ENCODE measurements around the gene AP4E1.
"Not testable (repeated sequence)": the region's sequence is repeated elsewhere in the genome, so short reads cannot be mapped to it uniquely, and the experiment has no call there.

The AP4E1 gene

DNA sequence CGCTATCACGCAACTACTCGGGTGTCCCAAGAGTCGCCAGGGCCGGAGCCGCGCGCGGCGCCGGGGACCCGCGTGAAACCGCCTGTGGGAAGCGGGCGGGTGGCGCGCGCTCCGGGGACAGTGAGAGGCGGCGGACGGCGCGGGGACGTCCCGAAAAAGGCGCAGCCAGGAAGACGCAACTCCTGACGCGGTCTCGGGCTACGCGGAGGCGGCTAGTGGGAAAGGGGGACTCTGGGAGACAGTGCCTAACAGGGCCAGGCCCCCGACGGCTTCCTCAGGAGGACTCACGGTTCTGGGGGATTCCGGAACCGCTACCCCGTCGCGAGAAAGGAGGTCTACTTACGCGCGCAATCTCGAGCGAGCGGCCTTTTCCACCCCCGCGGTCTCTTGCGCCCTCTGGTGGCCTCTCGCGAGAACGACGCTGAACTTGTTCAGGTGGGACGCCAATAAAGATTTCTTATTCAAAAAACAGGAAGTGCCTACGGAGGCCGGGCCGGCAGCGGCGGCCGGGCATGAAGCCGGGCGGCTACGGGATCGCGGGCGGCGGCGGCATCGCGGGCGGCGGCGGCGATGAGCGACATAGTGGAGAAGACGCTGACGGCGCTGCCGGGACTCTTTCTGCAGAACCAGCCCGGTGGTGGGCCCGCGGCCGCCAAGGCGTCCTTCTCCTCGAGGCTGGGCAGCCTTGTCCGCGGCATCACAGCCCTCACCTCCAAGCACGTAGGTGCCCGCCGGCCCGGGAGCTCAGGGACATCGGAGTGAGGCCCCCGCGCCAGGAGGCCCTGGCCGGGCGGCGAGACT is at the start of gene AP4E1:
Gene AP4E1 (plus strand): TSS at position 475 of the 801 bp plus-strand sequence. CDS start 96 bp downstream, at position 571.
- peak; percentile 77 to 82 for DNase-seq

DNA sequence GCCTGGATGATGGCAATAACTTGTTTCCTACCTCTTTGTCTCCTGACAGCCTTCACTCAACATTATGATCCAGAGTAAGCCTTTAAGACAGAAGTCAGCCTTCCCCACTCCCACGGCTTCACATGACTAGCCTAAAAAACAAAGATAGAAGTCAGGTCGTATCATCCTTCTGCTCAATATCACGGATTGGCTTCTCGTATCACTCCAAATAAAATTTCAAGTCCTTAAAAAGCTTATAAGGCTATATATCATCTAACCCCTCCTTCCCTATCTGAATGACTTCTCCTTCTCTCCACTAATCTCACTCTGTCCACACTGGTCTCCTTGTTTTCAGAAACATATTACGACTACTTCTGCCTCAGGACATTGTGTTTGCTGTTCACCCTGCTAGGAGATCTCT is 47.7 kb upstream of the AP4E1 start:
- no peak for DNase-seq

- DNase-seq, result no peak
These were observed 45.9 kb upstream of the AP4E1 start for GRCh38 chr15:50862553-50862952.

- DNase-seq, result no peak
These were observed 43.6 kb upstream of the AP4E1 start for GRCh38 chr15:50864873-50865272.

DNA sequence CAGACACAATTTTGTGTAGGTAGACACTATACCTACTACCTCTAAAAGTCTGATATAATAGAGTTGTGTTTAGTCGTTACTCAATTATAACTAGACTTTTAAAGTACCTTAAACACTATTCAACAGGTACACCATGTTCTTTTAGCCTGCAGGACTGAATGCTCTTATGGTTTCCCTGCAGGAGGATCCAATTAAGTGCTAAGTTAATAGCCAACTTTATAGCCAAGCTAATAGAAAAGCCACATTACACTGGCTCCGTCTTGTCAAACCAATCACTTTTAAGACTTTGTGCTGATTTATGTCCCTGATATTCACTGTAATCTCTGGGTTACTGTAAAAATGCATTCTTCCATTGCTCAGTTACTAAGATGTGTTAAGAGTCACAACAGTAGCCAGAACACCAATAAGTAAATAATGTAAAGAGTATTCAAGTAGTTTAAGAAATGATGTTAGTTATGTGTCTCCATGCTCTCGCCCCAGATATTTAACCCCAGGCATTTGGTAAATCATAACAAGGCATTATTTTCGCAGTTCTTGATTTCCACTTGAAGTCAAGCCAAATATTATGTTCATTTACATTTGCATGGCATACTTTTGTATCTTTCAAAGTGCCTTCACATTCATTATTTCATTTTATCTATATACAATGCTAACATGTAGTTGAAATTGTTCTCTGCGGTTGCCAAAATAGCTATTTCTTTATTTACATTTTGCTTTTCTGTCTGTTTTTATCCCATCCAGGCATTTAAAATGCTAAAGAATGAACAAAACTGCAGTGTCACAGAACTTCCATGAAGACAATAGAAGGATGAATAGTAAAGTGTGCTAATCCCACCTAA is 42.7 kb upstream of the AP4E1 start:
- no peak for DNase-seq

DNA sequence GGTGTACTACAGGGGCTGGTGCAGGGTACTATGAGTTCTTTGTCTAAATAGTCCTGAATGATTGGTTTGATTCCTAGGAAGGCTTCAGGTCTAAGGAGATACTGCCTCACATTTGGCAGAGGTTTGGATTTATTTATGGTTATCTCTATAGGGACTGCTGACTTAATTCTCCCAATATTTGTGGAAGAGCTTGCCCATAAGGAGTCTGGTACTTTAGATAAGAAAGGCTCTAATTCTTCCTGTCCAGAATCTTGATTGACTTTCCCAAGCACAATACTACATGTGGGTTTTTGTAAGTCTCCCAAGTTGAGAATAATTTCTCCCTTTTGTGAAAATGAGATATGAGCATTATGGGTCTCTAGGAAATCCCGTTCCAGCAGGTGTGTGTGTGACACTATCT is 36.7 kb upstream of the AP4E1 start:
- no peak for DNase-seq

DNA sequence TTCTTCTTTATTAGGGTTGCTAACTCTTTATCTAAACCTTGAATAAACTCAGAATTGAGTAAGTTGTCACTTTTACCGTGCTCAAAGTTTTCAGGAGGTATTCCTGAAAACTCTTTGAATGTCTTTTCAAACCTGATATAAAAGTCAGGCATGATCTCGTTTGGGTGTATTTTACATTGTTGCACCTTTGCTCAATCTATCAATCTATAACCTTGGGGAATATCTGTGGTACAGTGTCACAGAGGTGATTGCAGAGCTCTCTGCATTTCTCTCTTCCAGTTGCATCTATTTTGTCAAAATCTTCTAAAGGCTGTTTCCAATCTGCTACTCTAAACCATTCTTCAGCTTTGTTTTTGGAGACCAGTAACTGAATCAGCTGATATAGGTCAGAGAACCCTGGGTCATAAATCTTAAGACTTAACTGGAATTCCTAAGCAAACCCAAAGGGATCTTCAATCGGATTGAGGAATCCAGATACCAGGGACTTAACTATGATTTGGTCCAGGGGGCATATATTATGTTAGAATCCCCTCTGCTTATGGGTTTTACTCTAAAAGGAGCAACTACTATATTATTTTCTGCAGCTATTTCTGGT is 35.6 kb upstream of the AP4E1 start:
- no peak for DNase-seq

- DNase-seq, result no peak
These were observed 34.5 kb upstream of the AP4E1 start for GRCh38 chr15:50873935-50874361.

DNA sequence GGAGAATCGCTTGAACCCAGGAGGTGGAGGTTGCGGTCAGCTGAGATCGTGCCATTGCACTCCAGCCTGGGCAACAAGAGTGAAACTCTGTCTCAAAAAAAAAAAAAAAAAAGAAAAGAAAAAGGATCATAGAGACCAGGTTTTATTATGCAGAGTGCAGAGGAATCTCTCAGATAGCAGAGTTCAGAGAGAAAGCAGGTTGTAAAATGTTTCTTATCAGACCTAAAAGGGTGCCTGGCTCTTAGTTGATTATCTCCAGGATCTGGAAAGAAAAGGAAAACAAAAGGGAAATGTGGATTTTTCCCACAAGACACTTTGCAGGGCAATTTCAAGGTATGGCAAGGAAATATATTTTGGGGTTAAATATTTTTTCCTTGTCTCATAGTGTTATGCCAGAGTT is 33.2 kb upstream of the AP4E1 start:
- DNase-seq, result not testable (repeated sequence)

DNA sequence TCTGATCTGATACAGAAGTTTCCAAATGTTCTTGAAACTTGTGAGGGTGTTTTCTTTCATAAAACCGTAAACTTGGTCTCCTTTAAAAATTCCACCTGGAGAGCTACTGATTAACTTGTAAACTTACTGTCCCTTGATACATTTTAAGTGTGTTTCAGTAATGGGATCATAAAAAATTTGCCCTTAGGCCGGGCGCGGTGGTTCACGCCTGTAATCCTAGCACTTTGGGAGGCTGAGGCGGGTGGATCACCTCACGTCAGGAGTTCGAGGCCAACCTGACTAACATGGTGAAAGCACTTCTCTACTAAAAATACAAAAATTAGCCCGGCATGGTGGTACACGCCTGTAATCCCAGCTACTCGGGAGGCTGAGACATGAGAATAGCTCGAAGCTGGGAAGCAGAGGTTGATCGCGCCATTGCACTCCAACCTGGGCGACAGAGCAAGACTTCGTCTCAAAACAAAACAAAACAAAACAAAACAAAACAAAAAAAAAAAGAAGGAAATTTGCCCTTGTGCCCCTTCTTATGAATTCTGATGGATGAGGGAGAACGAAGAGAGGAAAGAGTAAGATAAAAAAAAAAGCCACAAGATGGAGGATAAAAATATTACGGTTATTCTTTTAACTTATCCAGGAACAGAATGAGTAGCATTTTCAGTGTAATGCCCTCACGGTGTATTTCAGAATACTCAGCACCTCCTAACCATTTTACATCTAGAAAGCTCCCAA is 32.1 kb upstream of the AP4E1 start:
- no peak for DNase-seq

- peak; percentile 70 to 76 for DNase-seq
These were observed 31.5 kb upstream of the AP4E1 start for GRCh38 chr15:50876989-50877360.

- DNase-seq, result no peak
These were observed 29.4 kb upstream of the AP4E1 start for GRCh38 chr15:50879016-50879617.

- DNase-seq, result no peak
These were observed 28.3 kb upstream of the AP4E1 start for GRCh38 chr15:50880206-50880605.

DNA sequence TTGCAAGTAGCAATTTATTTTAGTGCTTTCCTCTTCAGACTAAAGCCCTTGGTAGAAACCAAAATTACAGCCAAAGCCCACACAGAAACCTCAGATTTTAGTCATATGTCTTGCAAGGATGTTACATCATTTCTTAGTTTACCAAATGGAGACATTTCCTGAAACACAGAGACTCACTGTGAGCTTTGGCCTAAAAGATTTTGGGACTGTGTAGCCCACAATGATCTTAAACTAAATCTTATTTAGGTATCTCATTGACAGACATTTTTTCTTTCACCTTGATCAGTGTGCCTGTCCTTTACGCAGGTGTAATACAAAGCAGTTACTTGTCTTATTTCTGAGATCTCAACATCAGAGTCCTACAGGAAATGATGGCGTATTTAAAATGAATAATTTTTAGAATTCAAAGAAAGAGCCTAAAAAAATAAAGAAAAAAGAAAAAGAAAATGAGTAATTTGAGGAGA is 27.8 kb upstream of the AP4E1 start:
- DNase-seq, result no peak

DNA sequence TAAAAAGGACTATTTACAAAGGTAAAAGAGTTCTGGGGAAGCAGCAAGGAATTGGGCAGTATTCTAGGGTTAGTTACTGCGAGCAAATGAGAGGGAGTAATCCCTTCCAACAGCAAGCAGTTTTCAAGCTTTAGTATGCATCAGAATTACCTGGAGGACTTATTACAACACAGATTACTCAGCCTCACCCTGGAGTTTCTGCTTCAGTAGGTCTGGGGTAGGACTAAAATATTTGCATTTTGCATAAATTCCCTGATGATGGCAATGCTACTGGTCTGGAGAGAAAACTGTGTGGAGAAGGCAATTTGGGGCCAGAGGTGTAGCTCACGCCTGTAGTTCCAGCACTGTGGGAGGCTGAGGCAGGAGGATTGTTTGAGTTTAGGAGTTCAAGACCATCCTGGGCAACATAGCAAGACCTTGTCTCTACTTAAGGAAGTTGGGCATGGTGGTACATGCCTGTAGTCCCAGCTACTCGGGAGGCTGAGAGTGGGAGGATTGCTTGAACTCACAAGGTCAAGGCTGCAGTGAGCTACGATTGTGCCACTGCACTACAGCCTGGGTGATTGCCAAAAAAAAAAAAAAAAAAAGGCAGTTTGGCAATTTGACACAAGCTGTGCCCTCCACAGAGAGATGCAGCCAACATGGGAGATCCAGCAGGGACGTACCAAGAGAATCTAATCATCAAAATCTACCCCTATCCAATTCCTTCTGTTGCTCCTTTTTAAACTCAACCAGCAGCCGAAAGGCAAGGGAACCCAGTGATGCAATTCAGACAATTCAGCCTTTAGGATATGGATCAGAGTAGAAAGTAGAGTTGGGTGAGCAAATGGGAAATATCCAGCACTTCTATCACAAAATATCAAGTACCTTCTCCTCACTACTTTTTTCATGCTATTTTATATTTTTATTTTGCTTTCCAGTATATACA is 27.1 kb upstream of the AP4E1 start:
- no peak for DNase-seq

DNA sequence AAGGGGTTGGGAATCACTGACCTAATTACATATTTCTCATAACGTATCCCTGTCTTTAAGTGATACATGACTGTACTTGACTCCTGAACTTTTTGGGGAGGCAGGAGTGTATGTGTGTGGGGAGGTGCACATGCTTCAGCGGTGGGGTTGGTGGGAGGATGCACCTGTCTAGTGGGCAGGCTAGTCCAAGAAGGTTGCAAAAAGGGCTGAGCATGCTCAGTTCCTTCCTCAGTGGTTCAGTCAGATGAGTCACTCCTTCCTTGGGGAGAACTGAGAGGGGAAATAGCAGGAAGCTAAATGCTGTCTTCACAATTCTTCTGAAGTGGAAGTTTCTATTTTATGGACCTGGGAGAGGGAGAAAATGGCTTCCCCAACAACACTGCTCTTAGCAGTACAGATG is 24.6 kb upstream of the AP4E1 start:
- no peak for DNase-seq

GRCh38 chr15:50884540-50884939 is 23.9 kb upstream of the AP4E1 start:
- DNase-seq, result no peak

DNA sequence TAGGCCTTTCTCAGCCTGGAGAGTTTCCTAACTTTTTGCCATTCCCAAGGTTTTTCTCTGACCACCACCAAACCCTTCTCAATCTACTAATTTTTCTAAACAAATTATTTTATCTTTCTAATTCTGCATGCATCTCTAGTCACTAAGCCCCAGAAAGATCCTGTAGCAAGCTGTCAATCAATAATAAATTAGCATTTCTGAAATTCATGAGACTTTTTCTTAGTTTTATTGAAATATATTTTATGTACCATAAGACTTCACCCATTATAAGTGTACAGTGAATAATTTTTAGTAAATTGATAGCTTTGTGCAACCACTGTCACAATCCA is 22.4 kb upstream of the AP4E1 start:
- no peak for DNase-seq

DNA sequence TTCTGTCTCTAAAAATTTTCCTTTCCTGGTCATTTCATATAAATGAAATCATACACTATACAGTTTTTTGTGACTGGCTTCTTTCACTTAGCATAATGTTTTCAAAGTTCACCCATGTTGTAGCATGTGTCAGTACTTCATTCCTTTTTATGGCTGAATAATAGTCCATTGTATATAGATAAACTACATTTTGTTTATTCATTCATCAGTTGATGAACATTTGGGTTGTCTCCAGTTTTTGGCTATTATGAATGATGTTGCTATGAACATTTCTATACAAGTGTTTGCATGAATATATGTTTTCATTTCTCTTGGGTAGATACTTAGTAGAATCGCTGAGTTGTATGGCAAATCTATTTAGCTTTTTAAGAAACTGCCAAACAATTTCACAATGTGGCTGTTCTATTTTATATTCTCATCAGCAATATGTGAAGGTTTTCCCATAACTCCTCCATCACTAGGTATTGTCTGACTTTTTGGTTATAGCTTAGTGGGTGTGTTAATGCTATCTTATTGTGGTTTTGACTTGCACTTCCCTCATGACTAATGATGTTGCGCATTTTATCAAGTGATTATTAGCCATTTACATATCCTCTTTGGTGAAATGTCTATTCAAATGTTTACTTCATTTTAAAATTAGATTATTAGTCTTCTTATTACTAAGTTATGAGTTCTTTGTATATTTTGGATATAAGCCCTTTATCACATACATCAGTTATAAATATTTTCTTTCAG is 21.7 kb upstream of the AP4E1 start:
- DNase-seq, result no peak

GRCh38 chr15:50888054-50888453 is 20.4 kb upstream of the AP4E1 start:
- DNase-seq, result no peak

GRCh38 chr15:50889589-50889988 is 18.9 kb upstream of the AP4E1 start:
- DNase-seq, result no peak
